ENCODE measurements around the gene TTC28.

GRCh38 chr22:28063656-28064055 lies 616.0 kb downstream of the TTC28 start:
- TF ChIP-seq CTCF (IDR thresholded peaks at IDR 0.05; ENCODE audit: insufficient read depth, low read depth, low read length) (no peak), EZH2 (IDR thresholded peaks at IDR 0.05; ENCODE audit: insufficient read depth, low read length) (no peak)
